HG03064 (cell line): ENCODE data around the gene MIEN1.
"Not testable (repeated sequence)": the region's sequence is repeated elsewhere in the genome, so short reads cannot be mapped to it uniquely, and the experiment has no call there.

Experiments
- ATAC-seq: cut with Tn5 transposase; IDR thresholded peaks from one replicate; pipeline ENCODE4 v1.9.1; 2021; ENCODE audit warnings: low read depth; ENCODE audit not compliant: unreplicated experiment

MIEN1 gene

GRCh38 chr17:39742126-39742855 is 12.0 kb upstream of the MIEN1 start:
- ATAC-seq = no peak

GRCh38 chr17:39740357-39741111 is 10.2 kb upstream of the MIEN1 start:
- no peak for ATAC-seq

GRCh38 chr17:39739885-39740356 is 9.6 kb upstream of the MIEN1 start:
- no peak for ATAC-seq

GRCh38 chr17:39738983-39739884 is 8.9 kb upstream of the MIEN1 start:
- no peak for ATAC-seq

- ATAC-seq = no peak
Observed at GRCh38 chr17:39738568-39738901, 8.2 kb upstream of the MIEN1 start.

- ATAC-seq = no peak
Observed at GRCh38 chr17:39737760-39738567, 7.6 kb upstream of the MIEN1 start, which contains the start of gene GRB7. TSS of gene GRB7 (plus strand) at chr17:39737938. CDS start at chr17:39742302, 4,364 bp downstream.

GRCh38 chr17:39737206-39737759 is 7.0 kb upstream of the MIEN1 start:
- no peak for ATAC-seq

GRCh38 chr17:39736319-39737165 is 6.2 kb upstream of the MIEN1 start:
- ATAC-seq = no peak

GRCh38 chr17:39735882-39736281 is 5.5 kb upstream of the MIEN1 start:
- ATAC-seq = no peak

GRCh38 chr17:39732586-39732985 is 2.3 kb upstream of the MIEN1 start:
- no peak for ATAC-seq

GRCh38 chr17:39729280-39729851 is 966 bp downstream of the MIEN1 start:
- ATAC-seq = no peak

- ATAC-seq = no peak
Observed at GRCh38 chr17:39727556-39727955, 2.8 kb downstream of the MIEN1 start.

- no peak for ATAC-seq
Observed at GRCh38 chr17:39726617-39727016, 3.7 kb downstream of the MIEN1 start.

- ATAC-seq = not testable (repeated sequence)
Observed at GRCh38 chr17:39725923-39726322, 4.4 kb downstream of the MIEN1 start.

GRCh38 chr17:39724731-39725130 is 5.6 kb downstream of the MIEN1 start:
- no peak for ATAC-seq

- no peak for ATAC-seq
Observed at GRCh38 chr17:39722965-39723848, 7.1 kb downstream of the MIEN1 start.

- no peak for ATAC-seq
Observed at GRCh38 chr17:39722104-39722503, 8.2 kb downstream of the MIEN1 start.
